ENCODE results near the gene UQCRQ. TPM values are rescaled to one million over a fixed set of nuclear protein-coding genes. Genes with fewer than 3 reads are reported as not detected.

Gene UQCRQ
- total and polyA plus RNA-seq, 2 donors (not counting 3 experiments of a cell fraction or from before 2014, with no cell fraction given), result 246 to 390 TPM

DNA sequence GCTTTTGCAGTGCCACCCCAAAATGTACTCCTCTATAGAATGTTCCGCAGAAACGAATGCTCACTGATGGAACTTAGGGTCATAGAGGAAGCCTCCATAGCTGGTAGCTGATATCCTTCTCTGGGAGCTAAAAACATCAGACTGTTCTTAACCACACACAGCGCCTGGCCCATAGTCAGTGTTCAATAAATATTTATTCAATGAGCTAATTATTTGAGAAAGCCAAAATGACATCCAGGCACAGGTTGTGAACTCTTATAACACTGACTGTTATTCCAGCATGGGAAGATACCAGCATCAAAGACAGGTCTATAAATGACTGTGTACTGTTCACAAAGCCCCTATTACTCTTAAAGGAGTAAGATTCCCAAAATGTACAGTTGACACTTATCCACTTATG, 13.1 kb upstream of the UQCRQ start:
- DNase-seq (ENCODE audit: low read depth, low spot score), result no peak
- intact Hi-C loops (cut with micrococcal nuclease) (no loop called here), dilution Hi-C loops (cut with MboI; ENCODE audit: extremely low pct_ligation_motif_present, low sequenced_read_pairs) (no loop called here)
- H3K79me2 ChIP-seq (ENCODE audit: control insufficient read depth, insufficient read depth, low read length), result no peaks in the 10 kb centered on the region
- no peak overlapping the region for H3K4me2 ChIP-seq (ENCODE audit: insufficient read depth, low read length)
- H3K9me3 ChIP-seq (replicated peaks; ENCODE audit: control insufficient read depth, insufficient read depth, low read length), result no peaks in the 10 kb centered on the region
- peak; percentile 66 for FAIRE-seq
- H2AFZ ChIP-seq (ENCODE audit: low read depth, low read length), result no peak overlapping the region
- TF ChIP-seq, protein P1, sequence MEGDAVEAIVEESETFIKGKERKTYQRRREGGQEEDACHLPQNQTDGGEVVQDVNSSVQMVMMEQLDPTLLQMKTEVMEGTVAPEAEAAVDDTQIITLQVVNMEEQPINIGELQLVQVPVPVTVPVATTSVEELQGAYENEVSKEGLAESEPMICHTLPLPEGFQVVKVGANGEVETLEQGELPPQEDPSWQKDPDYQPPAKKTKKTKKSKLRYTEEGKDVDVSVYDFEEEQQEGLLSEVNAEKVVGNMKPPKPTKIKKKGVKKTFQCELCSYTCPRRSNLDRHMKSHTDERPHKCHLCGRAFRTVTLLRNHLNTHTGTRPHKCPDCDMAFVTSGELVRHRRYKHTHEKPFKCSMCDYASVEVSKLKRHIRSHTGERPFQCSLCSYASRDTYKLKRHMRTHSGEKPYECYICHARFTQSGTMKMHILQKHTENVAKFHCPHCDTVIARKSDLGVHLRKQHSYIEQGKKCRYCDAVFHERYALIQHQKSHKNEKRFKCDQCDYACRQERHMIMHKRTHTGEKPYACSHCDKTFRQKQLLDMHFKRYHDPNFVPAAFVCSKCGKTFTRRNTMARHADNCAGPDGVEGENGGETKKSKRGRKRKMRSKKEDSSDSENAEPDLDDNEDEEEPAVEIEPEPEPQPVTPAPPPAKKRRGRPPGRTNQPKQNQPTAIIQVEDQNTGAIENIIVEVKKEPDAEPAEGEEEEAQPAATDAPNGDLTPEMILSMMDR (IDR thresholded peaks at IDR 0.05; ENCODE audit: extremely low read depth in 1 of 2, insufficient read depth in 1 of 2, low read depth in 1 of 2, low read length in 2 of 2), result no peak
- TF ChIP-seq JUN (IDR thresholded peaks at IDR 0.05; ENCODE audit: borderline replicate concordance, insufficient read depth, insufficient read length, low read depth), result no peak
- no peak for TF ChIP-seq MYC (IDR thresholded peaks at IDR 0.05; ENCODE audit: low read depth, low read length)
- no peak overlapping the region for H3K9ac ChIP-seq (replicated peaks; ENCODE audit: extremely low read depth, insufficient read depth, low read length)
- POLR2A ChIA-PET, result no interaction called here
- BruUV-seq (replicated peaks), result no TSS peak
- H3K36me3 ChIP-seq (ENCODE audit: control insufficient read depth in 2 of 2, extremely low read depth in 1 of 2, insufficient read depth in 2 of 2, low read length in 2 of 2), result no peaks in the 10 kb centered on the region
- no peak overlapping the region for H3K27ac ChIP-seq (ENCODE audit: insufficient read depth, low read depth, low read length)
- CTCF ChIA-PET, result interaction anchor here (0.9 to 2.2 kb wide), 4 partner anchors 10 to 30 kb away, joined by 3 to 13 read pairs (median 6); partner anchors contain the start of gene SHROOM1
- no peaks in the 10 kb centered on the region for H3K27me3 ChIP-seq (ENCODE audit: control insufficient read depth in 2 of 2, insufficient read depth in 2 of 2, low read length in 2 of 2)
- H3K4me3 ChIP-seq (replicated peaks in 1 of 3; ENCODE audit: insufficient read depth in 1 of 3, low read depth in 1 of 3, low read length in 3 of 3), result no peak overlapping the region
- no peaks in the 10 kb centered on the region for H3K4me1 ChIP-seq (ENCODE audit: control insufficient read depth, extremely low read depth, insufficient read depth, low read length)
- no peaks in the 10 kb centered on the region for H3K9me1 ChIP-seq (replicated peaks; ENCODE audit: control insufficient read depth, extremely low read depth, insufficient read depth, low read length)
- no peaks in the 10 kb centered on the region for H4K20me1 ChIP-seq (replicated peaks; ENCODE audit: control insufficient read depth, extremely low read depth, insufficient read depth, low read length)

DNA sequence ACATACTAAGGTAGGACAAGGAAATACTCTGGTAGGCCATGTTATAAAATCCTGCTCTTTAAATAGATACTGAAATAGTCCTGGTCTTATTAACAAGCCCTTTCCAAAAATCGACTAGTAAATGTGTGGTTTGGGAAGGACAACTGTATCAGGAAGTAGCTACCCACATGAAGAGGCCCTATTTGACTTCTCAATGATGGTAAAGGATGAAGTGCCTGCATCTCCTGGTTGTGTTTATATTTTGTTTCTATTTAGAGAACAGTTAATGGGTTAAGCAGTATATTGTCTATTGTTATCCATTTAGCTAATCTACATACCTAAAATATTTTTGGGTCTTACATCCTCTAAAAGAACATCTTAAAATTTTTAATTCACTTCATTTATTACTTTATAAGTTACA, 12.7 kb upstream of the UQCRQ start:
- Histone ChIP-seq H3K4me3 (replicated peaks in 1 of 3; ENCODE audit: insufficient read depth in 1 of 3, low read depth in 1 of 3, low read length in 3 of 3) (no peak overlapping the region), H3K9me1 (replicated peaks; ENCODE audit: control insufficient read depth, extremely low read depth, insufficient read depth, low read length) (no peaks in the 10 kb centered on the region), H4K20me1 (replicated peaks; ENCODE audit: control insufficient read depth, extremely low read depth, insufficient read depth, low read length) (no peaks in the 10 kb centered on the region), H3K36me3 (ENCODE audit: control insufficient read depth in 2 of 2, extremely low read depth in 1 of 2, insufficient read depth in 2 of 2, low read length in 2 of 2) (no peaks in the 10 kb centered on the region), H3K27me3 (ENCODE audit: control insufficient read depth in 2 of 2, insufficient read depth in 2 of 2, low read length in 2 of 2) (no peaks in the 10 kb centered on the region), H3K27ac (ENCODE audit: insufficient read depth, low read depth, low read length) (no peak overlapping the region), H3K9ac (replicated peaks; ENCODE audit: extremely low read depth, insufficient read depth, low read length) (no peak overlapping the region), H3K4me1 (ENCODE audit: control insufficient read depth, extremely low read depth, insufficient read depth, low read length) (no peaks in the 10 kb centered on the region), H3K9me3 (replicated peaks; ENCODE audit: control insufficient read depth, insufficient read depth, low read length) (no peaks in the 10 kb centered on the region), H3K79me2 (ENCODE audit: control insufficient read depth, insufficient read depth, low read length) (no peaks in the 10 kb centered on the region), H3K4me2 (ENCODE audit: insufficient read depth, low read length) (no peak overlapping the region), H2AFZ (ENCODE audit: low read depth, low read length) (no peak overlapping the region)
- DNase-seq (ENCODE audit: low read depth, low spot score) (no peak), FAIRE-seq (no peak)
- TF ChIP-seq, protein P2, sequence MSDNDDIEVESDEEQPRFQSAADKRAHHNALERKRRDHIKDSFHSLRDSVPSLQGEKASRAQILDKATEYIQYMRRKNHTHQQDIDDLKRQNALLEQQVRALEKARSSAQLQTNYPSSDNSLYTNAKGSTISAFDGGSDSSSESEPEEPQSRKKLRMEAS (IDR thresholded peaks at IDR 0.05; ENCODE audit: insufficient read depth, insufficient read length), result no peak
- TF ChIP-seq POLR2A (IDR thresholded peaks at IDR 0.05; ENCODE audit: low read depth, low read length), result no peak
- TF ChIP-seq, protein P1 (IDR thresholded peaks at IDR 0.05; ENCODE audit: extremely low read depth in 1 of 2, insufficient read depth in 1 of 2, low read depth in 1 of 2, low read length in 2 of 2), result no peak
- no peak for TF ChIP-seq MYC (IDR thresholded peaks at IDR 0.05; ENCODE audit: low read depth, low read length)
- TF ChIP-seq FOS (IDR thresholded peaks at IDR 0.05; ENCODE audit: borderline replicate concordance, insufficient read depth, low read length), result no peak
- TF ChIP-seq EZH2 (IDR thresholded peaks at IDR 0.05; ENCODE audit: borderline replicate concordance, low read depth, low read length, severe bottlenecking), result no peak
- no peak for TF ChIP-seq JUN (IDR thresholded peaks at IDR 0.05; ENCODE audit: borderline replicate concordance, insufficient read depth, insufficient read length, low read depth)
- no peak for TF ChIP-seq POLR2AphosphoS5 (IDR thresholded peaks at IDR 0.05; ENCODE audit: insufficient read depth, low read depth, low read length)
- no peak for TF ChIP-seq GATA2 (IDR thresholded peaks at IDR 0.05; ENCODE audit: insufficient read depth, insufficient read length, low read depth, low read length)
- POLR2A ChIA-PET, result interaction anchor here (1.0 kb wide), 1 partner anchor 12 kb away, joined by 4 read pairs; the partner anchor contains the start of genes GDF9 and UQCRQ
- dilution Hi-C loops (cut with MboI; ENCODE audit: extremely low pct_ligation_motif_present, low sequenced_read_pairs), result no loop called here
- CTCF ChIA-PET, result interaction anchor here (0.8 to 2.2 kb wide), 11 partner anchors 10 to 99 kb away, joined by 3 to 13 read pairs (median 4); partner anchors contain the start of genes GDF9, SHROOM1 and UQCRQ
- BruUV-seq (replicated peaks), result no TSS peak
- intact Hi-C loops (cut with micrococcal nuclease), result loop anchor here (1.0 kb wide), 1 partner anchor 23 kb away; the partner anchor contains the start of gene SHROOM1
